ENCODE data around the gene HEATR9.

GRCh38 chr17:35913609-35914008 is 44.9 kb upstream of the HEATR9 start:
- TF ChIP-seq CTCF (IDR thresholded peaks at IDR 0.05), result no peak
- TF ChIP-seq EZH2 (IDR thresholded peaks at IDR 0.05), result no peak

Measured in neural progenitor cell (in vitro differentiated cells).